ENCODE data around the gene C9.
A peak's percentile ranks its signal among the peaks of the same experiment; 100 is the strongest.
"Not testable (repeated sequence)": the region's sequence is repeated elsewhere in the genome, so short reads cannot be mapped to it uniquely, and the experiment has no call there.

Gene C9

DNA sequence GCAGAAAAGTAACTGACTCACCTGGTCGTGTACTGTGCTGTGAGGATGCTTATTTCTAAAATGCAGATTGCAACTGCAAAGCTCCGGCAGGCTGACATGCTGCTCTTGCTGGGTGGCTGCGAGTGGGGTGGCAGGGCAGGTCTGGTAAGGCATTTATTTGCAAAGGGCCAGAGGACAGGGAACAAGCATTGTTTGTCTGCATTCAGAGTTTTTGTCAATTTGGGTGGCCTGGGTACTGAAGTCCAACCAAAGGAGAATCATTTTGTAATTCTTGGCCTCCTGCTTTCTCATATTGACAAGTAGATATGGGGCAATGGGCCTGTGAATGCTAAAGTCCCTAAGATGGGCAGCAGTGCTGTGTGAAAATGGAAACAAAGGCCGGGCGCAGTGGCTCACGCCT lies at the start of gene C9:
Gene C9 (minus strand): TSS at position 129 of the 400 bp plus-strand sequence. CDS start 31 bp downstream, at position 98.
- DNase-seq: no peak

DNA sequence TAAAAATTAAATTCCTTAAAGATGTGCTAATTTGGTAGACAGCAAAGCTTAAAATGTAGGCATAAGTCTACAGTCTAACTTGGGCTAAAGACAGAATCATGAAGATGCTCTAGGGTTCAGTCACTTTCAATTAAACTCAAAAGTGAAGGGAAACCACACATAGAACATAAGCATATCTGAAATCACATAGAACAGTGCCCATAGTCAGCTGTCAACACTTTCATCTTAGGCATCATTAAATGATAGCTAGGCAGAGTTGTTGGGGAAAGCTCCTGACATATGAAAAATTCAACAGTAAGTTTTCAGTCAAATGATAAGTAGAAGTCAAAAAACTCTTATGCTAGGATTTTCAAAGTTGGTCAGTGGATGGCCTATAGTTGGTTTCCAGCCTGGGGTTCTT lies 49.5 kb upstream of the C9 start:
- no peak for DNase-seq

DNA sequence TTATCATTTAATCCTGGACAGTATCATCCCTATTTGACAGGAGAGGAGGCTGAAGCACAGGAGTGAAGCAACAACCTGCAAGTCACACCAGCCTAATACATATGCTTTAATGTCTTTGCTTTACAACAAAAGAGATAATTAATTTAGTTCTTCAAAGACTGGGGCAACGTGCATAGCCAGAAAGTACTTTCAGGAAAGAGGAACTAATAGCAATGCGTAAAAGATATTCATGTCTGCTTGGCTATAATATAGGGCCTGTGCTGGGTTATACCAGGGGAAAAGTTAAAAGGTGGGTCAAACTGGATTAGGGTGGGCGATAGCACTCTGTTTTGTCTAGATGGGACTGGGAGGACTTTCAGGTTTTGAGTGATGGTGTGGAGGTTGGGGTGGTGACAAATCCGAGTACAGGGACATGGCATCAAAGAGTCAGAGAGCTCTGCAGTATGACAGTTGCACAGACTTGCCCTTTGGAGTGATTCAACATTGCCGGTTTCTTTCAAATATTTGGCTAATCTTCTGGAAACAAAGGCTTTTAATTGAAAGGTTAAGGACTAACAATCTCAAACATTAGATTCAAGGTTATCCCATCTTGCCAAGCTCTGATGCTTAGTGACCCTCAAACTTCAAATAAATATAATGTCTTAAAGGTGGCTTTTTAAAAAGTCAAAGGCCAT lies 48.6 kb upstream of the C9 start:
- DNase-seq: no peak

DNA sequence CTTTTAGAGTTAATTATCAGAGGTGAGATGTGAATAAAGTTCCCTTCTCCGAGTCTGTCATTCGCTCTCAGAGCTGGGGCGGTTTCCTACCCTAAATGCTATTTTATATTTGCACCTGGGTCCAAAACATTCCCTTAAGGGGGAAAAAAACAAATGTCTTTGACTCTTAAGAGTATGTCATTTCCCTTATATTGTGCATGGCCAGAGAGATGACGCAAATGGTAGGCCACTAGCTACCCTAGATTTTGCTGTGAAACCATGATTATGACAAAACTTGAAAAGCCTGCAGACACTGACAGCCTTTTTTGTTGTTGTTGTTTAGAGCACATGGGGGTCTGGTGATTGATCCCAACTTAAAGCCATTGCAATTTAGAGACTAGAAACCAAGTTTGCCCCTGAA lies 47.7 kb upstream of the C9 start:
- no peak for DNase-seq

DNA sequence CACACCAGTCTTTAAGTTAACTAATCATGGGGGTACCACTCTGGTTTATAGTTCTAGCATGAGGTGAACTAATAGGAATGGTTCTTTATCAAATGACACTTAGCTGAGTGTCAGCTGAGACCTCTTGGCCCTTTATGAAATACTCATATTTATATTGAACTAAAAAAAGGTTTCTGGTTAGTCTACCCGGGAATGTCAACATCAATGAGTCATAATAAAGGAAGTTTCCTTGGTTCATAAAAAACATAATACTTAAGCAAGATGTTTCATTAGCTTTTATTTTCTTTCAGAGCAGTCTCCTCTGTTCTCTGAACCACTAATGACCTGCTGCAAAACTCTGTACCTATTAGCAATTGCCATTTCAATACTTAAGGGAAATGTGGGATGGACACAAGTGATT lies 46.8 kb upstream of the C9 start:
- no peak for DNase-seq

DNA sequence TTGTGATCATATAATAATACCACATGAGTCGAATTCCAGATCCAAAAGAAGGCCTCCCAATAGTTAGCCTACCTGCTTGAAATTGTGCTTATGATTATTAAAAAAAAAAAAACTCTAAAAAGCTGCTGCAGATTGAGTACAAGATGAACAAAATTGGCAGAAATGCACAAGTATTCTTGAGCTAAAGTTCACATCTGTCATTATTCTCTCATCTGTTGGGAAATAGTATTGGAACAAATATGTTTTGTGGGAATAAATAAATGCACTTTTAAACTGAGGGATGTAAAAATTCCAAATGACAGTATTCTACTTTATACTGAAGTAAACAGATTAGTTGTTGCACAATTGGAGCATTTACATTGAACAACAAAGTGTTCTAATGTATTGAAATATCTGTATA lies 44.7 kb upstream of the C9 start:
- DNase-seq: no peak

DNA sequence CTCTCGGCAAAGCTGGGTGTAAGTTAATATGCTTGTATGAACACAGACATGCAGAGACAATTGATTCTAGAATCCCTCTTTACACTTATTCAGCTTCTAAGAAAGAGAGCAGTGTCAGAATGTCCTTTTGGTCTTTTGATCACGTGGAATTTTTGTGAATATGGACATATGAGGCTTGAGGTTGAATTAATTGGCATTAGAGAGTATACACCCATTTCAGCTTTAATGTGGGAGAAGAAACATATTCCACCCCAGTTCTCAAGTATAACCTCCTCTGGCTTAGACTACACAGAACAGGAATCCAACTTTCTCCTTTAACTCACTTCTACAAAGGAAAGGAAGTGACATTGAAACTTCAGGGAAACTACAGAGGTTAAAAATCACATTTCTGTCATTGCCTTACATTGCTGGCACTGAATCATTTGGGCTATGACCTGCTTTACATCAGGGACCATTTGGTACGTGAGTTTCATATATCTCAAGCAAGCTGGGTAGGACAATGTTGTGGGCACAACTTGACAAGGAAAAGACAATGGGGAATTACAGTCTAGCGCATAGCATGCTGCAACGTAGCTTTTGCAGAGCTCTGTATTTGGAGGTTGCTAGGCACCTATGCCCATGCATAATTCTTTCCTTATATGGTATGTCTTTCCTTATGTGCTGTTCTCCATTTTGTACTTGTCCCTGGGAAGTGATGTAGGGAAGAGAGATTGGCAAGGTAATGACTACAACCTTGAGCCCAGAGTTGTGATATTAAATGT lies 41.0 kb upstream of the C9 start:
- DNase-seq: no peak

DNA sequence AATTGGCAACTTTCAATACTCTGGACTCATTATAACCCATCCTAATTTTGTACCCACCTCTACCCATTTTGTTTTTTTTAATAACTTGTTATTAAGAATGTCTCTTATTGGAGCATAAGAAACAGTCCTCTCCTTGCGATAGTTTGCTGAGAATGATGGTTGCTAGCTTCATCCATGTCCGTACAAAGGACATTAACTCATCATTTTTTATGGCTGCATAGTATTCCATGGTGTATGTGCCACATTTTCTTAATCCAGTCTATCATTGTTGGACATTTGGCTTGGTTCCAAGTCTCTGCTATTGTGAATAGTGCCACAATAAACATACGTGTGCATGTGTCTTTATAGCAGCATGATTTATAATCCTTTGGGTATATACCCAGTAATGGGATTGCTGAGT lies 39.5 kb upstream of the C9 start:
- not testable (repeated sequence) for DNase-seq

DNA sequence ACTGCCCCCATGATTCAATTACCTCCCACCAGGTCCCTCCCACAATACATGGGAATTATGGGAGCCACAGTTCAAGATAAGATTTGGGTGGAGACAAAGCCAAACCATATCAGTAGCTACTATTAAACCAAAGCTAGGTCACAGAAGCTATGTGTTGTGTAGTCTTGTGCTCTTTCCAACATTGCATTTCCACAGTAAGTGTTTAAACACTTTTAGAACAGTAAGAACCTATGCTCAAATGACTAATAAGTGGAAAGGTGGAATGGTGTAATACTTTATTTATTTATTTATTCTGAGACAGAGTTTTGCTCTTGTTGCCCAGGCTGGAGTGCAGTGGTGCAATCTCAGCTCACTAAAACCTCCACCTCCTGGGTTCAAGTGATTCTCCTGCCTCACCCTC lies 37.8 kb upstream of the C9 start:
- DNase-seq: not testable (repeated sequence)

DNA sequence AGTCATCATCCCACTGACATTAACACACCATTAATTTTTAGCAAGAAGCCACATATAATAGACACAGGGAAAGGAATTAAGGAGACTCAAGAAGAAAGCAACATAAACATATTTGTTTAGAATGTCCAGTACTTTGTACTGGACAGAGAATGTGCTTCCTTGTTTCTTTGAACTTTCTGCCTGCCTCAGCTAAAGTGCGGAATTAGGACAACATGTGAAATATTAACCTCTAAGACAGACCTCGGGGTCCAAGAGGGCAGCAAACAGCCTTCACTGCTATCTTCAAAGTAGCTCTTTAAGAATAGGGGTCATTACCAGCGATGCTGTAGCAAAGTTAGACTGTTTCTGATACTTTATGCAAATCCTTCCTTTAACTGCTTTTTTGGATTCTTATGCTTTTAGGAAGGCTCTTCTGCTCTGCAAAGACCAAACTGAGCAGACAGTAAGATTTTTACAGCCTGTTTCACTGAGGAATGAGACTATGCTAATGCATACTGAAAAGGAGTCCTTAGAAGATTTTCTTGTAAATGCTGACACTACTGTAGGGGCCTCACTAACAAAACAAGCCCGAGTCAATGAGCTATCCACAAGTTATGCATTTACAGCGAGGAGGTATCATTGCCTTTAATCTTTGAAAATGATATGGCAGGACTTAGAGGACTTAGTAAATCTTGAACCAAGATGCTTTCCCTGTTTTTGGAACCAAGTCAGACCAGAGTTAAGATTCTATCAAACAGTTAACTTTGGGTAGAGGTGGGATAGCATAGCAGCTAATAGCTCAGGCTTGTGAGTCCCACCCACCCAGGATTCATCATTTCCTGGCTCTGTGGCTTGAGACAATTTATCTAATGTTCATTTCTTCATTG lies 36.7 kb upstream of the C9 start:
- no peak for DNase-seq

DNA sequence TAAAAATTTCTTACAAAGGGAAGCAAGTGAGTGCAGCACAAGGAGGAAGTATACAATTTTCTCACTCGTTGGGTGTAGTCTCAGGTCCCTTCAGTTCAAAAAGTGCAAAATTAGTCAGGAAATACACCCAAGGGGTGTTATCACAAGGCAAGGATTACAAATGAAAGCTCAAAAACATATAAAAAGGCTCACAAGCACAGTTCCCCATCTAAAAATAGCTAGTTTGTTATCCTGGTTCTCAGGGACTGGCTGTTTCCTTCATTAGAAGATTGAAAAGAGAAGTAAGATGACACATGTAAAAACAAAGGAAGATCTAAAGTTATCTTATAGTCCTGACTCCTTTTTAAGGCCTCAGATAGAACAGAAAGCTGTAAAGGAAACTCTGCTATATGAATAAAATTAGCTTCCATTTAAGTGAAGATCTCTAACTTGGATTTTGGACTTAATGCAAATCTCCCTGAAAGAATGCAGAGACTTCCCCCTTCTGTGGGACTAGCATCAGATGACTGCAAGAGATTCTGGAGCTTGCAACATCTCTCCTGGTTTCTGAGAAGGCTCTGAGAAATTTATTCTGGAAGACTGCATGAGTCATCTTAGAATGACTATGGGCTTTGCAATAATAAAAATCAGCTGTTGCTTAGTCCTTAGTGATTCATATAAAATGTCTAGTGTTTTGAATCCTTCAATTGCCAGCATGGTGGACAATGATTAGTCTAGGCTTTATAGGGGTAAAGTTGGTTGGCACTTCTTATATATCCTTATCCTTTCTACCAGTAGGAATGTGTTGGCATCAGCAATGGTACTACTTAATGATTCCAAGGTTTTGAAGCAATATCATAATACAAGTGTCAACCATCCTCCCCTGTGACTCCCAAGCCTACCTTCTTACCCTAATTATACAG lies 35.1 kb upstream of the C9 start:
- DNase-seq: peak; percentile 32

DNA sequence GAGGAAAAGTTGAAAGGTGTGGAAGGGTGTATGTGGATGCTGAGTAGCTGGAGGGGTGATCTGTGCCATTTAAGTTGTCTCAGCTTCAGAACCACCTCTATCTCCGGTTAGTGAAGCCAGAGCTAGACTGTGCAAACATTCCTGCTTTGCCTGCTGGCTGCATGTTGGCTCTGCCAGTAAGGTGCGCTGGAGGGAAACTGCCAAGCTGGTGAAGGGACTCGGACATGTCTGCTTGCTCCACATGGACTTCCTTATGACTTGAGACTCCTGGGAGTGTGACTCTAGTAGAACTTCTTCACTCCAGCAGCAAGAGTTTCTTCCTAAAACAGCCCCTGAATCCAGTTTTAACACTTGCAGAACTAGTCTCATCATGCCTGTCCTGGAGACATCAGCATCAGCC lies 32.5 kb upstream of the C9 start:
- DNase-seq: no peak

DNA sequence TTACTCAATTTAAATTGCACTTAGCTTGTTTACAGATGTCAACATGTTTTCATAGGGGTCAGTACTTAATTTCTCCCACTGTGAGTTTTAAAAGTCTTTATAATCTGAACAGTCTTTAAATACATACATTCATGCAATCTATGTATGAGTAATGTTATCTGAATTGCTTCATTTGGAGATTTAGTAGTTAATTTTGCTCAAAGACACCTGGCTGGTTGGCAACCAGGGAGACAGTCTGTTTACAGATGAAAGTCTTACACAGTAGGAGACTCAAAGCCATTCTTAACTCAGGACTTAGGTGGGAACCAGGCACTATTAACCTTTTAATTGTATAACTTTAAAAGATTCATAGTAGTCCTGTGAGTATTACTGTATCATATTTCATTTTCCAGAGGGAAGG lies 31.2 kb upstream of the C9 start:
- DNase-seq: no peak

DNA sequence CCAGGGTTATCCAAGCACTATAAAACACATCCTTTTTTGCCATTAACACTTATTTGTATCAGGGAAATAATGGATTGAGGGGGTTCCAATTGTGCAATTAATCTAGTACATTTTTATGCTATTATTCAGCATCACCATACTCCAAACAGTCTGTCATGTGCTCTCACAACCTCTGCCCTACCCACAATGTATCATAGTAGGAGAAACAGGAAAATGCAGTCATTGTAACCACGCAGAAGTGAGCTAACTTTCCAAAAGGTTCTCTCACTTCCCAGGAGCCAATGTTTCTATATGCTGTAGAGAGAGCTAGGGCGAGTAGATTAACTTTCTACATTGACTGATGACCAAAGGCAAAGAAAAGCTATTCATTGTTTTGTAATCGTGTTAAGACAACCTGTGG lies 30.7 kb upstream of the C9 start:
- DNase-seq: no peak

DNA sequence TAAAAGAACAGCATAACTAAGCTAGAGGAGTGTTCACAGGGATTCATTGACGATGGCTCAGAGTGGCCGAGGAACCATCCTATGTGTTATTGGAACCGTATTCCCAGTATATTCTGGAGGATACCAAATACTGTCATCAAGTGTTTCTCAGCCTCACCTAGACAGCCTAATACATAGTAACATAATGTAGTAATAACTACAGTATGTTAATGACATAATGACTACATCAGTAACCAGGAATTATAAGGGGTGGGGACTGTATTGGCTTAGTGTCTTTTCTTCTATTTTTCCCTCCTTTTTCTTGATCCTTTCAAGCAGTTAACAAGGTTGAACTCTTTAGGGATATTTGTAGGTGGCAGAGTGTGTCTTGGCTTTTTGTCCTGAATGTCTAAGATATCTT lies 26.6 kb upstream of the C9 start:
- DNase-seq: no peak

DNA sequence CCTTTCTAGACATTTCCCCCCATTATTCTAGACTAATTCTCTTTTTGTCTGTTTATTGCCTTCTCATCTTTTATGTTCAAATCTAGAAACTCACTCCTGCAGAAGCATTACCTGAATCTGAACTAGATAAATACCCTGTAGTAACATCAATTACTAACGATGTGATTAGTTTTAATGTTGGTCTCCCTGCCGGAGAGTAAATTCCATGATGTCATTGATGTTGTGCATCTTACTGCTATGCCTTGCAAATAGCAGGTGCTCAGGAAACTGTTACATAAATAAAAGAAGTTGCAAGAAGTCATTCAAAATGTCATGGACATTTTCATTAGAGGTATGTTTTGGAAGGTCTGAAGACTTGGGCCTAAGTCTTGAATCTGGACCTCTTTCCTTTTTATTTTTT lies 23.0 kb upstream of the C9 start:
- DNase-seq: no peak

DNA sequence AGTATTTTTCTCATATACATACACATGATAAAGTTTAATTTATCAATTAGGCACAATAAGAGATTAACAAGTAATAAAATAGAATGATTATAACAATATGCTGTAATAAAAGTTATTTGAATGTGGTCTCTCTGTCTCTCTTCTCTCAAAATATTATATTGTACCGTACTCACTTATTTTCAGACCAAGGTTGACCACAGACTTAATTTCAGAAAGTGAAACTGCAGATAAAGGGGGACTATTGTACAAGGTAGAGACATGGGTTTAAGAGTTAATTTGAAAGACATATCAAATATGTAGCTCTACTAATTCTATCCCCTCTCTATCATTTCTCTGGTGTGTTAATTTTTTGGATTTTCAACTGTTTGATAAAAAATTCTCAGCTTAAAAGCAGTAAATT lies 20.0 kb upstream of the C9 start:
- no peak for DNase-seq

DNA sequence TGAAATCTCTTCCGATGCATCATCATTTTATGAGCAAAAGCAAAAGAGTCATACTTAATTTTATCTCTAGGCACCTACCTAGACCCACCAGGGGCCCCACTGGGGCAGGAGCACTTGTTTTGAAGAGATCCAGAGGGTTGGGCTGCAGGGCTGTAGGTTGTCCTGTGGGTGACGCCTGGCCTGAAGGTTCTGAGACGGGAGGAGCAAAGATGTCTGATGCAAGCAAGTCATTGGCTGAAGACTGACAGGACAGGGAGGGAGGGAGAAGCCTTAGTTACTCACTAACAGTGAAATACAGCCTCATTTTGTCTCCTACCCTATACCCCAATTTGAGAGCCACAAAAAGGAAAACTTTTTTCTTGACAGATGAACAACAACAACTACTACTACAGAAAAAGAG lies 17.1 kb upstream of the C9 start:
- no peak for DNase-seq

DNA sequence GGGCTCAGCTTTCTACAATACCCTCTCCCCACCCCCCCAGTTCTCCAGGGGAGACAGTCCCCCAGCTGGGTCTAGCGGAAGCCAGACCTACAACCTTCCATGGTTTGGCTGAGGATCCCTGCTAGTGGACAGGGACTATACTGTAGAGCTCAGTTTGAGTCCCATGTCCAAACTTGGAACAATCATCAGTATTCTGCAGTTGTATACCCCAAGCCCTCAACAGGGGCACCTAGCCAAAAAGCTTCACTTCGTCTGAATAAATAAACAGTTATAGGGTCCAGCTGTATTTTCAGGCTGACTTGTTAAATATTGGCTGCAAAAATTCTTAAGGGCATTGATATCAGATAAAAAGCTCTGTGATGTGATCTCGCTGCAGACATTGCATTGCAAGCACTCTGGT lies 15.4 kb upstream of the C9 start:
- no peak for DNase-seq

DNA sequence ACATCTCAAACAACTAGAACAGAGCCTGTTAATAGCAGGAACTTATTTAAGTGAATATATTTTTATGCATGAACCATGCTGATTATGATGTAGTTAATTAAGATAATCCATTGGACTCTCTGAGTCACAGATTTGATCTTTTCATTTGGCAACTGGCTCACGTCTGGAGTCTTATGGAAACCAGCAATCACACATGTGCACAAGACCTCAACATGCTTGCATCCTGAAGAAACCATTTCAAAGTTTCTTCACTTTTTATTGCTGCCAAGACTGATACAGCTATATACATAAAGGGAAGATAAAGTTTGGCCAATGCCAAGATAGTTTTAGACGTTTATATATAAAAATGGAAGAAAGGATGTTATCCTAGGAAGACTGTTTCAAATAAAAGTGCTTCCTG lies 13.3 kb upstream of the C9 start:
- DNase-seq: no peak

DNA sequence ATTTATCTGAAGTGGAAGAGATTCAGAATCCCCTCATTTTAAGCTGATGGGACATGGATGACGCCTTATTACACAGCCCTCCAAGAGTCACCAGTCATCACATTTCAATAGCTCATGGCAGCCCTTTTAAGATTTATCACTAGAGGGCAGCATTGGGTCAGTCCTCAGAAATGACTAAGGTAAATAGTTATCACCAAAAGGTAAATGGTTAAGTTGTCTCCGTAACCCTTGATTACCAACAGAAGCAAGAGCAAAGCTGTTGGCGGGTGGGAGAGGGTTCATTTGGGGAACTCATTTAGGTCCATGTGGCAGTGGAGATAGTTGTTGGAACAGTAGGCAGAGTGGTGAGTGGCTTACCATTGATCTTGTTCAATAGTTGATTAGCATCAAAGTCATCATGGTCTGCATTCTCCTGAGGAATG lies 12.0 kb upstream of the C9 start:
- no peak for DNase-seq

DNA sequence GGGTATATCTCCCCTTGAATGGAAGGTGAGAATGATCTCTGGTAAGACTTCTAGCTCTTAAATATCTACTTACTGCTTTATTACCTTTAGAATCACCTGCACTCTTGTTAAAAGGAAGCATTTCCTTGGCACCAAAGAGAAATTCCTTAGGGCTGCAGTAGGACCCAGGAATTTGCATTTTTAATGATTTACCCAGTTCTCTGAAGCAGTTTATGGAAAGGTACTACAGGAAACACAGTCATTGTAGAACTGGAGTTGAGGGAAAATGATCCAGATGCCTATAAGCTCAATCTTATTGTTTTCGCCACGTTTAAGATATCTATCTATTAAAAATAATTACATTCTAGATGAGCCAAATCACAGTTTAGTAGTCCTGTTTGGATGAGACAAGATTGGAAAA lies 9.5 kb upstream of the C9 start:
- DNase-seq: no peak

DNA sequence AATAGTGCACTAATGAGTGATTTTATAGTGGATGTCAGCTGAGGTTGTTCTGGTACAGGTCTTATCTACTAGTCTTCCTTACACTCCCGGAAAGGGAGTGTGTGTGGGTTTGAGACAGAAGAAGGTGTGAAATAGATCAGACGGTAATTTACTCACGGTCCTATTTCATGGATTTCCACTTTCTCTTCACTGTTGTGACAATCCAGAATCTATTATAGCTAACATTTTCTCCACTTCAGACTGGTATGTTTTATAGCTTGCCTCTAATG lies 7.0 kb upstream of the C9 start:
- DNase-seq: no peak
